Stimulated activated naive CD4-positive, alpha-beta T cell (primary cell): ENCODE data around the gene ZNF780A.
"Not testable (repeated sequence)": the region's sequence is repeated elsewhere in the genome, so short reads cannot be mapped to it uniquely, and the experiment has no call there.

Experiments
- DNase-seq, 6 experiments: peaks; one replicate each; lab custom pipeline; 2025; lab: John Stamatoyannopoulos, UW

ZNF780A gene

DNA sequence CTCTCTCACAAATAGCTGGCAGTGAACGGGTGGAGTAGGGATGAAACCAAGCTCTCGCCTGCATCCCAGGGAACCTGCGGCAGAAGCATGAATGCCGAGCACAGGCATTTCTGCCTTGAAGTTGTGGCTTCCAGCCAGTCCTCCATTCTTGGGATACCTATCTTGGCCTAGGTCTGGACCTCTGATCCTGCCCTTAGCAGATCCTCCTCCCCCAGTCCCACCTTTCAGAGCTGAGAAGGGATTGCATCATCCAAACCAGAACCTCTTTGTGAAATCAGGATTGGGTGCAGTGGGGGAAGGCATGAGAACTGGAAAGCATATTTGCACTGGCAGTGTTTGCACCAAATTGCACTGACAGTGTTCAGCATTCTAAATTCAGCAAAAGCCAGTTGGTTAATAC is 5.8 kb downstream of the ZNF780A start:
- no peak for DNase-seq

DNA sequence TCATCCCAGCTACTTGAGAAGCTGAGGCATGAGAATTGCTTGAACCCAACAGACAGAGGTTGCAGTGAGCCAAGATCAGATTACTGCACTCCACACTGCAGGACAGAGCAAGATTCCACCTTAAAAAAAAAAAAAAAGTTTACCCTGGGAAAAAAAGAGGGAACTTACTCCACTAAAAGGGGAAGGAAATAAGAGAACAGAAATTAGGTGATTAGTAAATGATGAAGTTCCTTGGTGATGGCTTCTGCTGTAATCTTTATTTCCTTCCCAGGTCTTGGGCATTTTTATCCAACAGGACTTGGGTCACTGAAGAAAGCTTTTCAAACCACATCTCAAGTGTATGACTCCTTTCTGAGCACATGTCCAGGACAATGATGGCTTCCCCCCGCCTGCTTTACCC is 9.3 kb downstream of the ZNF780A start:
- DNase-seq: no peak

DNA sequence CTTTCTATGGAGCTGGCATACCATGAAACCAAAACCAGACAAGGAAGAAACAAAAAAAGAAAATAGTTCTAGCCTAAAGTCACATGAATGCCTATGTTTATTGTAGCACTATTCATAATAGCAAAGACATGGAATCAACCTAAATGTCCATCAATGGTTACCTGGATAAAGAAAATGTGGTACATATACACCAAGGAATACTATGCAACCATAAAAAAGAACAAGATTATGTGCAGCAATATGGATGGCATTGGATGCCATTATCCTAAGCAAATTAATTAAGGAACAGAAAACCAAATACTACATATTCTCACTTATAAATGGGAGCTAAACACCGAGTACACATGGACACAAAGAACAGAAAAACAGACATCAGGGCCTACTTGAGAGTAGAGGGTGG is 10.5 kb downstream of the ZNF780A start:
- no peak for DNase-seq

- no peak for DNase-seq
These were observed 12.4 kb downstream of the ZNF780A start for GRCh38 chr19:40078377-40078776.

DNA sequence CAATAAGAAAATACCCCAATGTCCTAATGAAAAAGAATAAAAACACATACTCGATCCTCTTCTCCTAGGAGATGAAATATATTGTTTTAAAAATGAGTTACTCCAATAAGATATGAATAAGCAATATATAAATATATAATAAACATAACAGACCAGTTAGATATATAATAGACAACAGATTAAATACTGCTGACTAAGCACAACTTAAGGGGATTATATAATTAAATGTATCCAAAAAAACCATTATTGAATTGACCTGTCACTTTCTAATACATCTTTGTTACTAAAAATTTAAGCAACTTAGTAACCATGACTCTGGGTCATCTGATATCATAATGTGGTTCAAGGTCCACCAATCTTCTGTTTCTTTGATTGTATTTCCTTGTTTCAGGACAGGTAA is 20.7 kb downstream of the ZNF780A start:
- no peak for DNase-seq

- DNase-seq: no peak
These were observed 31.1 kb downstream of the ZNF780A start for GRCh38 chr19:40059624-40060023.

DNA sequence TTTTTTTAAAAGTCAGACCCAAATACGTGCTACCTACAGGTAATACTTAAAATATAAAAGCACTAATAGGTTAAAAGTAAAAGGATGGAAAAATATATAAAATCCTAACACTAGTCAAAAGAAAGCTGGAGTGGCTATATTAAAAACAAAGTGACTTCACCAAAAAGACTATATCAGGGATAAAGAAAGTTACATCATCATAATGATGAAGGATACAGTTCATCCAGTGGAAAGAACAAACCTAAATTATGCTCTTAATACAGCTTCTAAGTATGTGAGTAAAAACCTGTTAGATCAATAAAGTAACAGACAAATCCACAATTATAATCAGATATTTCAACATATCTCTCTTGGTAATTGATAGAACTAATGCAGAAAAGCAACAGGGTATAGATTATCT is 33.6 kb downstream of the ZNF780A start:
- DNase-seq: no peak

DNA sequence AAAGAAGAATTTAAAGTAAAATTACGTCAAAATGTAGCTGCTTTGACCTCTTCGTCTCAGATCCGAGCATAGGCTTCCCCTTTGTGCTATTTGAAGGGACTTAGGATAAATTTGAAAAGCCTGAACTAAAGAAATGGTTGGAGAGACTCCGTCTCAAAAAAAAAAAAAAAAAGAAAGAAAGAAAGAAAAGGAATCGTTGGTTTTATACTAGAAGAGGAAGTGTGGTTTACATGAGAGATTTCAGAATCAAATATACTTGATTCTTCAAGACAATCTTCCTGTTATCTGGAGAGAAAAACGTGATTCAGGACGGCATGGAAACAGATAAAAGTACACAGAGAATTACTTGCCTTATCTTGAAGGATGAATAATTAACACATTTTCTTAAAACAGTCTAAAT is 34.2 kb downstream of the ZNF780A start:
- no peak for DNase-seq

DNA sequence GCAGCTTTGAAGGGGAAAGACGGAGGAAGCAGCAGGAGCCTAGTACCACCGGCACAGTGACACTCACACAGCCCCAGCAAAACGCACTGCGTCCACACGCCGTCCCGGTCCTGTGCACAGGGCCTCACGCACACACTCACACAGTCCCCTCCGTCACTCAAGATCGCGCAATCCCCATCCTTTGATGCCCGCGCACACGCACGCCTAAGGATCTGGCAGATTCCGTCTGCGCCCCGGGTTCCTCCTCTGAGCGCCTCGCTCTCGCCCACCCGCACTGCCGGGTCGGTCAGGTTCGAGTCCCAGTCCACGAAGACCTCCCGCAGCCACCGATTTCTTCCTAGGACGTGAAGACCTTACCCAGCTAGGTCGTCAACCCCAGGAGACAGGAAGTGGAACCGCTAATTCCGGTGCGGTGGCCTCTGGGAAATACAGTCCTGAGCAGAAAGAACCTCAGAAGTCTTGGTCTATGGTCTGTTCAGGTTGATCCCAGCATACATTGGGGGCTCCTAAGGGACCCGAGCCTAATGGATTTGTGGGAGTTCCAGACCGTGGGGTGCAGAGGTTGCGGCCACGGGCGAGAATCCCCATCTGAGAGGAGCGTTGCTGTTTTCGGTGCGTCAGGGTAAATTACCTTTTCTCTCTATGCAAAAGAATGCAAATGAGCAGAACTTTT is 34.8 kb downstream of the ZNF780A start, which contains the start of gene ZNF780B:
Gene ZNF780B (minus strand): TSS at position 400 of the 673 bp plus-strand sequence. CDS start 5,899 bp downstream, outside the sequence.
- peak; percentile 43 to 86 (median 67) for DNase-seq

DNA sequence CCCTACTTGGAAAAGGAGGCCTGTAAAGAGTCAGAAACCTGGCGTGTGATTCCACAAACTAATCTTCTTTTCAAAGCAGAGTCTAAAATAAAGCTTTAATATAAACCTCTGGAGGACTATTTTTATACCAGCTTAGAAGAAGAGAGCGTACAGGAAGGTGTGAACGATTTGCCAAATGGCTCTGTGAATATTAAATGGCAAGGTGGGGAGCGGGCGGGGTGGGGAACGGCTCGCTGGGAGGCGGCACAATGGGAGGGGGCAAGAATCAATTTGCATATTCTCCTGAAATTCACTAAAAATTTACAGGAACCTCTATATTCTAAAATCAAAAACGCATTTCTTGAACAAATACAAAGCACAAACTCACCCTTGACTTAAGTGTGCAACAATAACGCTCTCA is 35.7 kb downstream of the ZNF780A start:
- DNase-seq: no peak

DNA sequence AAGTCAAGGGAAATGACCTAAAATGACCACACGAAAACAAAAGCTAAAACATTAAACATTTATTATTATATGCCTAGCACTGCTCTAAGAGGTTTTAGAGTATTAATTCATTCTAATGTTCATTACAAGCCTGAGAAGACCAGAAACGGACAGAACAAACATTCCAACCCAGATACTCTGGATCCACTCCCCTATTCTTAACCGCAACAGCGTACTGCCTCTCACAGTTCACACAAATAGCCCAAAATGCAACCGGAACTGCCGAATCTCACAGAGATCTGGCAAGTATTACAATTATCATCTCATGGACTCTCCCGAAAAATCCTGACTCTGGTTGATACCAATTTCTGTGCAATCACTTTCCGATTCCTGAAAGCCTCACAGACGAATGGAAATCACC is 36.1 kb downstream of the ZNF780A start:
- no peak for DNase-seq

DNA sequence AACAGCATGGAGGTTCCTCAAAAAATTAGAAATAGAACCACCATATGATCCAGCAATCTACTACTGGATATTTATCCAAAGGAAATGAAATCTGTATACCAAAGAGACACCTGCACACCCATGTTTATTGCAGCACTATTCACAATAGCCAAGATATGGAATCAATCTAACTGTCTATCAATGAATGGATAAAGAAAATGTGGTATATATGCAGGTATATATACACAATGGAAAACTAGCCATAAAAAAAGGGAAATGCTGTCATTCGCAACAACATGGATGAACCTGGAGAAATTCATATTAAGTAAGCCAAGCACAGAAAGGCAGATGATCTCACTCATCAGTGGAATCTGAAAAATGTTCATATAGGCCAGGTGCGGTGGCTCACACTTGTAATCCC is 37.3 kb downstream of the ZNF780A start:
- no peak for DNase-seq

DNA sequence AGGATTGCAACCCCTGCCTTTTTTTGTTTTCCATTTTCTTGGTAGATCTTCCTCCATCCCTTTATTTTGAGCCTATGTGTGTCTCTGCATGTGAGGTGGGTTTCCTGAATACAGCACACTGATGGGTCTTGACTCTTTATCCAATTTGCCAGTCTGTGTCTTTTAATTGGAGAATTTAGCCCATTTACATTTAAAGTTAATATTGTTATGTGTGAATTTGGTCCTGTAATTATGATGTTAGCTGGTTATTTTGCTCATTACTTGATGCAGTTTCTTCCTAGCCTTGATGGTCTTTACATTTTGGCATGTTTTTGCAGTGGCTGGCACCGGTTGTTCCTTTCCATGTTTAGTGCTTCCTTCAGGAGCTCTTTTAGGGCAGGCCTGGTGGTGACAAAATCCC is 49.0 kb downstream of the ZNF780A start:
- DNase-seq: not testable (repeated sequence)

GRCh38 chr19:40038047-40038446 is 52.7 kb downstream of the ZNF780A start:
- DNase-seq: not testable (repeated sequence)

- DNase-seq: no peak
These were observed 54.7 kb downstream of the ZNF780A start for GRCh38 chr19:40035996-40036395.

- DNase-seq: no peak
These were observed 56.7 kb downstream of the ZNF780A start for GRCh38 chr19:40033989-40034560.

GRCh38 chr19:40026597-40026970 is 64.2 kb downstream of the ZNF780A start:
- no peak for DNase-seq

- DNase-seq: no peak
These were observed 64.7 kb downstream of the ZNF780A start for GRCh38 chr19:40025938-40026596.

GRCh38 chr19:40023969-40024368 is 66.8 kb downstream of the ZNF780A start:
- no peak for DNase-seq
